ENCODE data around the gene MYL7.

The MYL7 gene

DNA sequence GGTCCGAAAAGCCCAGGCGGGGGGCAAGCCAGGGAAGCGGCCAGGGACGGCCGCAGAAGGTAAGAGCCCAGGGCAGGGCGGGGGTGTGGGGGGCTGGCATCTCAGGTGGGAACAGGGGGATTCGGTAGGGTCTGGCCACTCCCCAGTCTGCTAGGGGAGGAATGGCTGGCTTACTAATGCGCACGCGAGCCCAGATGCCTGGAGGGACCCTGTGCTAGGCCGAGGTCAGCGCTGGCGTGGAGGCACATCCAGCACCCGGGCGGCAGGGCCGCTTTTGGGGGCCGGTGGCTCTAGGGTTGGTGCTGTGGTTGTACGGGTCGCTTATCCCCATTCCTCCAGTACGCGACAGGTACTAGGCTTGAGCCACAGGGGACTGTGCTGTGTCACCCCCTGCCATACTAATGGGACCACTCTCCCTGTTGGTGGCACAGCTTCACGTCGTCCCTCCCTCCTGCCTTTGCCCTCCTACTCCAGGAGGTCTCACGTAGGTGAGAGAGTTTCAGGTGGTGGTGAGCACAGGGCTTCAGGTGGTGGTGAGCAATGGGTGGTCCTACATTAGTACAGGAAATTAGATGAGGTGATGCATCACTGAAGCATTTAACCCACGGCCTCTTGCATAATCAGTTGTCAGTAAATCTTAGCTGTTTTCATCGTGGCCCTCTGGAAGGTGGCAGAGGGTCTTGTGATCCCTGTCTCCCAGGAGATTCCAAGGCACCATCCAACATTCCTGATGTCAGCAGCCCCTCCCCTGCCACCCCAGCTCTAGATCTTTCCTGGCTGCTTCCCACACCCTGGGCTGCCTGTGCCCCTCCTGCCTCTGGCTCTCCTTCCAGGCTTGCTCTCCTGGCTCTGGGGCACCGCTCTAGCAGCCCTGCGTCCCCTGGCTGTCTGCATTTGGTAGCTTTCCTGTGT, 36.0 kb downstream of the MYL7 start:
- H3K27ac ChIP-seq: peak overlapping the region; percentile 51 to 99 (median 90)
- peak overlapping the region; percentile 42 to 60 (median 44) for H3K4me3 ChIP-seq

DNA sequence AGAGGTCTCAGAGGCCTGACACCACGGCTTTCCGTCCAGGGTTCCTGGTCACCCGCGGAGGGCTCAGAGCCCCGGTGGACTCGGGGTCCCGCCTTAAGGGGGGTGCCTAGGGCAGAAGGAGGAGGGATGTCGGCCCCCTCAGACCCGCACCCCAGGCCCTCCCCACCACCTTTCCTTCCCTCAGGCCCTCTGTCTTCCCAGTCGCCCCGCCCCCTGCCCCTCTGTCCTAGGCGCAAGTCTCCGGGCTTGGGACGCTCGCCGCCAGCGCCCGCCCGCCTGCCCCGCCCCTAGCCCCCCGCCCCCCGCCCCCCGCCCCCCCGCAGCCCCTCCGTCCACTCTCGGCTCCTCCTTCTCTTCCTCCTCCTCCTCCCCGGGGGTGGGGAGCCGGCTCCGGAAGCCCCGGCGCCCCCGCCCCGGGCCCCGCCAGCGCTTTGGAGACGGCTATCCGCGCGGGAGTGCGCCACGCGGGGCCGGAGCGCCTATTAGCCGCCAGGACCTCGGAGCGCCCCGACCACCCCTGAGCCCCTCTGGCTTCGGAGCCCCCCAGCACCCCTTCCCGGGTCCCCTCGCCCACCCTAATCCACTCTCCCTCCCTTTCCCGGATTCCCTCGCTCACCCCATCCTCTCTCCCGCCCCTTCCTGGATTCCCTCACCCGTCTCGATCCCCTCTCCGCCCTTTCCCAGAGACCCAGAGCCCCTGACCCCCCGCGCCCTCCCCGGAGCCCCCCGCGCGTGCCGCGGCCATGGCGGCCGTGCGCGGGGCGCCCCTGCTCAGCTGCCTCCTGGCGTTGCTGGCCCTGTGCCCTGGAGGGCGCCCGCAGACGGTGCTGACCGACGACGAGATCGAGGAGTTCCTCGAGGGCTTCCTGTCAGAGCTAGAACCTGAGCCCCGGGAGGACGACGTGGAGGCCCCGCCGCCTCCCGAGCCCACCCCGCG, 36.9 kb downstream of the MYL7 start, which contains the start of gene AEBP1:
AEBP1 (plus strand) TSS at position 423 of the 937 bp plus-strand sequence; CDS start at position 744, 321 bp downstream.
- Histone ChIP-seq H3K27ac (peak within 1 kb of the TSS; percentile 51 to 99 (median 91)), H3K4me3 (peak within 1 kb of the TSS; percentile 42 to 60 (median 44))

- H3K27ac ChIP-seq: peak overlapping the region in 20 of 21 experiments; percentile 8 to 99 (median 92)
- H3K4me3 ChIP-seq: peak overlapping the region in 3 of 7 experiments; percentile 44 to 60 (median 58)
These were observed 37.6 kb downstream of the MYL7 start for GRCh38 chr7:44103566-44103922.

- no peak overlapping the region for H3K4me3 ChIP-seq
- H3K27ac ChIP-seq: peak overlapping the region in 20 of 21 experiments; percentile 8 to 99 (median 92)
These were observed 38.1 kb downstream of the MYL7 start for GRCh38 chr7:44102846-44103565.

GRCh38 chr7:44101966-44102845, 38.9 kb downstream of the MYL7 start:
- no peak overlapping the region for H3K4me3 ChIP-seq
- peak overlapping the region in 20 of 21 experiments; percentile 69 to 99 (median 92) for H3K27ac ChIP-seq

DNA sequence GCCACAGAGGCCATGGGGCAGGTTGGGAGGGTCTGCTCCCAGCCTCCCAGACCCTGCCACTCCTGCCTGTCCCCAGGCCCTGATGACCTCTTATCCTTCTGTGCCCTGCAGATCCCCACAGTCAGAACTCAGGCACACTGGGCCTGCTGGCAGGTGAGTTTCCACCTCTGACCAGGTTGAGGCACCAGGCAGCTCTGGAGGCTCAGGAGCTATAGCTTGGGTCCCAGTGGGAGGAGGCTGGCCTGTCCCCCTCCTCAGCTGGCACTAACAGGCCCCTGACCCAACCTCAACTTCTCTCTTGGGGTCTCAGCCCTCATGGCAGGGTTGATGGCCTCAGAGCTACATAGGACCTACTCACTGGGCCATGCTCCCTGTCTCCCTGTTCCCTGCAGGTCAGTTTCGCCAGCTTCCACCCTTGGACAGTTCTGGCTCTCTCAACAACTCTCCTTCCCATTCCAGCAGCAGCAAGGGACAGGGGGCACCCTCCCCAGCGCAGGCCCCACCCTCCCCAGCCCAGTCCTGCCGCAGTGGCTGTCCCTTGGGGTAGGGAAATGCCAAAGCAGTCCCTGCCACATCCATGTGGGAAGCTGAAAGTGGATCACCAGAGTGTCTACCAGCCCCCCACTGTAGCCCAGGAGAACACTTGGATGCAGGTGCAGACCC, 39.7 kb downstream of the MYL7 start:
- H3K27ac ChIP-seq: peak overlapping the region in 20 of 21 experiments; percentile 69 to 99 (median 90)
- H3K4me3 ChIP-seq: no peak overlapping the region

DNA sequence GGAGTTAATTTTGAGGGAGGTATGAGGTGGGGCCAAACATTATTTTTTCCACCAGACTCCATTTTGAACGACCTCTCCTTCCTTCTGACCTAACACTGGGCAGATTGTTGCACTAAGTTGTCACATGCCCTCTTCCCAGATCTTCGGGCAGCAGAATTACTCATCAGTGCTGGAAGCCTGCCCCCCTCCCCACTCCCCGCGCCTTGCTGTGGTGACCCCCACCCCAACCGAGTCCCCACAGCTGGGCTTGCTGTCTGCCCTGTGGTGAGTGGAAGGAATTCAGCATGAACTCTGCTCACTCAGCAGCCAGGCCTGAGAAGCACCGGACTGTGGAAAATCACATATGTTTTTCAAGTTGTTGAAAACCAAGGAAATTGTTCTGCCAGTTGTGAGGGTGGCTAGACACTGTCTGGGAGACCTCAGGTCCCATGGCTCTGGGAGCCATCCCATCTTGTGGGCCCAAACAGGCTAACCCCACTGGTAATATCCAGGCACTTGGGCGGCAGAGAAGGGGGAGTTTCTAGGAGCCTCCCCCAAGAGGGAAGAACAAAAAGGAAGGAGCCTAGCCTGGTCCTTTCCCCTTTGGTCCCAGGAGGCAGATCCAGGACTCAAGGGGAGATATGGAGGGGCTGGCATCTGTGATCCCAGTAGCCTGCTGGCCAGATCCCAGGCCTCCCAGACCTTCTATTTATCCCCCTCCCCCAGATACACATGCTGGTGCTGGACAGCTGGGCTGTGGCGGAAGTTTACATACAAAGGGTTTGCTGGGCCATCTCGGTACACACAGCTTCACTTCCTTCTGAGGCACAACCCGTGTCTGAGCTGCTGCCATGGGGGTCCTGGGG, 40.5 kb downstream of the MYL7 start:
- peak overlapping the region in 20 of 21 experiments; percentile 69 to 99 (median 90) for H3K27ac ChIP-seq

GRCh38 chr7:44099669-44100068, 41.5 kb downstream of the MYL7 start:
- Histone ChIP-seq H3K27ac (peak overlapping the region in 19 of 21 experiments; percentile 66 to 99 (median 91)), H3K4me3 (no peak overlapping the region)

More for the DNA sequence above, 40.5 kb downstream of the MYL7 start:
- no peak overlapping the region for H3K4me3 ChIP-seq

GRCh38 chr7:44098092-44099068, 42.8 kb downstream of the MYL7 start:
- H3K4me3 ChIP-seq: no peak overlapping the region
- H3K27ac ChIP-seq: peak overlapping the region in 3 of 21 experiments; percentile 5 to 96 (median 27)

DNA sequence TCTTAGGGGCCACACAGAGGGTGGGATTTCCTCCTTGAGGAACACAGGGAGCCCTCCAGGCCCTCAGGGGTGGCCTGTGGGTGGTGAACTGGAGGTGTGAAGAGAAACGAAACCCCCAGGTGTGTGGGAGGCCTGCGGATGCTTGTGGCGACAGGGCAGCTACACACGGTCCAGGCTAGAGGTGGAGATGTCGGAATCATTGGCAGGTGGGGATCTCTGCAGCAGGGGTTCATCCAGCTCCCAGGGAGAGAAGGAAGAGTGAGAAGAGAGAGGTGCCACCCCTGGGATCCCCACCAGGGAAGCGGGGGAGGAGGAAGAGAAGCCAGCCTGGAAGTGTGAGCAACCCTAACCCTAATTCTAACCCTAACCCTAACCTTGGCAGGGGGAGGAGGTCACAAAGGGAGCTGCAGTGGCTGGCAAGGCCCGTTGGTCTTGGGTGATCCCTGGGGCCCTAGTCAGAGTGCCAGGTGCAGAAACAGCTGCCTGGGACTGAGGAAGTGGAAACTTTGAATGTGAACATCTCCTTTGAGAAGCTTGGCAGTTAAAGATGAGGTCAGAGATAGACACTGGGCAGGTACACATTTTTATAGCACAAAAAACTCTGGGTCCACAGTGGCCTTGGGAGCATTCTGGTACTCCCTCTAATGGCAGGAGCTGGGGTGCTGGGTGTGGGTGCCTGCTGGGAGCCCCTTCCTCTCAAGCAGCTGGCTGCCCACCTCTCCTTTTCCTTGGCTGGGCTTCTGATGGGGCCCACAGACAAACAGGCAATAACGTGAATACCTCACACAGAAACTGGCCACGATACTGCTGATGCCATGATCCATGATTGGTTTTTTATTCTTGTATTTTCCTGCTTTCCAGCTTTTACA, 43.8 kb downstream of the MYL7 start:
- peak overlapping the region in 6 of 21 experiments; percentile 5 to 96 (median 32) for H3K27ac ChIP-seq
- no peak overlapping the region for H3K4me3 ChIP-seq

GRCh38 chr7:44096326-44096881, 44.7 kb downstream of the MYL7 start:
- Histone ChIP-seq H3K4me3 (no peak overlapping the region), H3K27ac (peak overlapping the region in 5 of 21 experiments; percentile 16 to 66 (median 30))

DNA sequence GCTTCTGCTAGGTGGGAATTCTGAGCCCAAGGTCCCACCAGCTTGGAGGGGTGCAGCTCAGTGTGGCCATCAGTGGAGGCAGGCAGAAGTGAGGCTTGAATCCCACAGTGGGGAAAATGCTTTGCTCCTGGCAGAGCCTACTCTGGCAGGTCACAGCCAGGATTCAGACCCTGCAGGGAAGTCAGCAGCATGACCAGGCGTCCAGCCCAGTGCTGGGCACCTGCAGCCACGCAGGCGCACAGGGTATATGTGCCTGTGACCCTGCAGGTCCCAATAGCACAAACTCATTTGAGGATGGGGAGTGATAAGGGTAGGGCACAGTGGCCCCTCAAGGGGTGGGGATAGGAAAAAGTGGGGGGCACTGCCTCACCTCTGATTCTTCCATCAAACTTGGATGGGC, 45.4 kb downstream of the MYL7 start:
- H3K27ac ChIP-seq: peak overlapping the region in 8 of 21 experiments; percentile 0 to 59 (median 23)
- H3K4me3 ChIP-seq: no peak overlapping the region

DNA sequence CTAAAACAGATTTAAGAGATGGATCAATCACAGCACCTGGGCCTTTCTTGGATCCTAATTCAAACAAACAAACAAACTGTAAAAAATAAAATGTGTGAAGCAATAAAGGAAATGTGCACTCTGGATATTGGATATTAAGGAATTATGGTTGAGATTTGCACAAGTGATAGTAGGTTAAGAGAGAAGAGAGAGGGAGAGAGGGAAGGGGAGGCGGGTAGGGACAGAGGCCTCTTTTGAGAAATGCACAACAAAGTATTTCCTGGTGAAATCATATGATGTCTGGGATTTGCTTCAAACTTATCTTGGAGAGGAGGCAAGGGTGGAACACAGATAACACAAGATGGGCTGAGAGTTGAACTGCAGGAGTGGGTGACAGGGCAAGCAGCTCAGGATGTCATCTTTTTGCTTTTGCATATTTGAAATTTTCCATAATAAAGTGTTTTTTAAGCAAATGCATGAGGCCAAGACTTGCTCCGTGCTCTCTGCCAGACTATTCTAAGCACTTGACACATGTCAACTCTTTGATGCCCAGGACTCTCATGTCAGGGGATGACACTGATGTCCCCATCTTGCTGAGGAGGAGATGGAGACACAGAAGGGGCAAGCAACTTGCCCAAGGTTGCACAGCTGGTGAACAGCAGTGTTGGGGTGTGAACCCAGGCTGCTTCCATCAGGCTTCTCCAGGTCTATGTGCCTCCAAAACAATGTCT, 46.1 kb downstream of the MYL7 start:
- Histone ChIP-seq H3K27ac (peak overlapping the region in 11 of 21 experiments; percentile 6 to 59 (median 27)), H3K4me3 (no peak overlapping the region)

GRCh38 chr7:44094365-44094764, 46.8 kb downstream of the MYL7 start:
- peak overlapping the region in 12 of 21 experiments; percentile 0 to 65 (median 28) for H3K27ac ChIP-seq
- no peak overlapping the region for H3K4me3 ChIP-seq

All from skin epidermis (tissue), 12 donors.